HCT116 (cell line): ENCODE results near the gene PPM1H. TPM values are rescaled to one million over a fixed set of nuclear protein-coding genes. Genes with fewer than 3 reads are reported as not detected.

Experiments used
- ATAC-seq: fragments of 200-7000 bp; cut with Tn5 transposase; 2 replicates; pipeline ENCODE4 v1.9.1; 2020; ENCODE audit warnings: mild to moderate bottlenecking, moderate library complexity
- BruUV-seq: library from RNA; stranded (reverse); fragments of 400-500 nt; replicated peaks from 2 replicates; lab custom pipeline; 2021; lab: Mats Ljungman, UMichigan
- CTCF ChIA-PET: fragments of 300-600 bp; sonication (Branson Sonifier 250); formaldehyde crosslinking; loops from one replicate; lab custom pipeline; 2021; ENCODE audit warnings: antibody characterized with exemption; lab: Charles Lee
- POLR2A ChIA-PET: fragments of 300-600, 350-600 bp; sonication (Branson Sonifier 250); formaldehyde crosslinking; loops from one replicate; lab custom pipeline; 2021; ENCODE audit warnings: antibody characterized with exemption; lab: Charles Lee
- RAD21 ChIA-PET, 2 experiments: fragments of 300-600 bp; sonication (Branson Sonifier 250); formaldehyde crosslinking; loops; one replicate each; lab custom pipeline; 2023; ENCODE audit warnings: low total read pairs in 2 of 2; ENCODE audit not compliant: uncharacterized antibody in 2 of 2, unreplicated experiment in 2 of 2, low non-redundant PET in 1 of 2; lab: Charles Lee
- DNase-seq: peaks from one replicate; pipeline ENCODE4 v3.0.0-alpha.2; 2010; ENCODE audit warnings: low read depth, low spot score
- H2AFZ ChIP-seq: fragments of 200-600 bp; shearing (Covaris generic), sonication (generic); 2 replicates; pipeline ENCODE4 v1.6.1; 2017; ENCODE audit warnings: low read depth, mixed run types, mixed read lengths, antibody characterized with exemption, low read length; ENCODE audit not compliant: poor library complexity, severe bottlenecking
- H3K27ac ChIP-seq: 2 replicates; pipeline ENCODE4 v1.5.1; 2012; ENCODE audit warnings: low read depth, low read length
- H3K27me3 ChIP-seq: fragments of 200-600 bp; sonication (generic); 2 replicates; pipeline ENCODE4 v1.6.1; 2016; ENCODE audit warnings: mixed run types, low read length, mixed read lengths; ENCODE audit not compliant: insufficient read depth
- H3K36me3 ChIP-seq, 2 experiments: fragments of 200-500 bp in 1 of 2; fragments of 200-600 bp in 1 of 2; sonication (Bioruptor generic) in 1 of 2; sonication (generic) in 1 of 2; 2 replicates each; pipeline versions ENCODE4 v1.5.1 to v1.6.1; 2014 to 2016; ENCODE audit warnings: low read length in 2 of 2, inconsistent platforms in 1 of 2, mixed read lengths in 1 of 2, mixed run types in 1 of 2; ENCODE audit not compliant: insufficient read depth in 2 of 2, control insufficient read depth in 1 of 2
- H3K4me1 ChIP-seq, 2 experiments: fragments of 200-600 bp in 1 of 2; sonication (generic) in 1 of 2; 2 replicates each; pipeline versions ENCODE4 v1.5.1 to v1.6.1; 2012 to 2017; ENCODE audit warnings: low read length in 2 of 2, inconsistent platforms in 1 of 2, mild to moderate bottlenecking in 1 of 2, mixed read lengths in 1 of 2, mixed run types in 1 of 2, moderate library complexity in 1 of 2; ENCODE audit not compliant: insufficient read depth in 2 of 2, control insufficient read depth in 1 of 2
- H3K4me2 ChIP-seq: fragments of 200-600 bp; sonication (generic); 2 replicates; pipeline ENCODE4 v1.6.1; 2017; ENCODE audit warnings: mixed run types, low read length, mixed read lengths
- H3K4me3 ChIP-seq, 2 experiments: fragments of 200-600 bp in 1 of 2; sonication (generic) in 1 of 2; replicated peaks in 1 of 2; 2 replicates each; pipeline ENCODE4 v1.5.1; 2011 to 2016; ENCODE audit warnings: low read length in 2 of 2, control low read depth in 1 of 2, low read depth in 1 of 2, mild to moderate bottlenecking in 1 of 2, mixed read lengths in 1 of 2, mixed run types in 1 of 2
- H3K79me2 ChIP-seq: fragments of 200-600 bp; sonication (generic); 2 replicates; pipeline ENCODE4 v1.6.1; 2017; ENCODE audit warnings: mild to moderate bottlenecking, mixed run types, low read length, moderate library complexity, mixed read lengths; ENCODE audit not compliant: insufficient read depth
- H3K9ac ChIP-seq: fragments of 200-600 bp; sonication (generic); 2 replicates; pipeline ENCODE4 v1.6.1; 2016; ENCODE audit warnings: low read length, mixed read lengths
- H3K9me2 ChIP-seq: fragments of 200-600 bp; sonication (generic), shearing (Covaris generic); 2 replicates; pipeline ENCODE4 v1.6.1; 2017; ENCODE audit warnings: mixed run types, mild to moderate bottlenecking, moderate library complexity; ENCODE audit not compliant: insufficient read depth
- H3K9me3 ChIP-seq, 2 experiments: fragments of 200-500 bp in 1 of 2; fragments of 200-600 bp in 1 of 2; sonication (Bioruptor generic) in 1 of 2; sonication (generic) in 1 of 2; 2 replicates each; pipeline ENCODE4 v1.6.1; 2014 to 2017; ENCODE audit warnings: low read length in 2 of 2, mixed read lengths in 2 of 2, inconsistent platforms in 1 of 2, low read depth in 1 of 2, mild to moderate bottlenecking in 1 of 2, mixed run types in 1 of 2, moderate library complexity in 1 of 2; ENCODE audit not compliant: control insufficient read depth in 1 of 2, insufficient read depth in 1 of 2
- H4K20me1 ChIP-seq: fragments of 200-600 bp; sonication (generic), shearing (Covaris generic); 2 replicates; pipeline ENCODE4 v1.6.1; 2017; ENCODE audit warnings: mixed run types, mild to moderate bottlenecking, moderate library complexity; ENCODE audit not compliant: insufficient read depth
- CEBPB ChIP-seq: IDR thresholded peaks from 2 replicates; pipeline ENCODE4 v1.6.1; 2012; ENCODE audit warnings: low read depth
- EZH2 ChIP-seq: fragments of 200-600 bp; sonication (generic); IDR thresholded peaks from 2 replicates; pipeline ENCODE4 v1.6.1; 2017; ENCODE audit warnings: antibody characterized with exemption, mixed run types
- RAD21 ChIP-seq: IDR thresholded peaks from 2 replicates; pipeline ENCODE4 v1.6.1; 2012; ENCODE audit warnings: low read depth, mild to moderate bottlenecking
- SIN3A ChIP-seq: IDR thresholded peaks from 2 replicates; pipeline ENCODE4 v1.6.1; 2012; ENCODE audit warnings: low read depth
- SP1 ChIP-seq: IDR thresholded peaks from 2 replicates; pipeline ENCODE4 v1.6.1; 2012; ENCODE audit warnings: low read depth
- SRF ChIP-seq: IDR thresholded peaks from 2 replicates; pipeline ENCODE4 v1.6.1; 2012; ENCODE audit warnings: low read depth
- intact Hi-C: fragments of 100-400 bp; cut with micrococcal nuclease; formaldehyde crosslinking; loops from 2 replicates; pipeline ENCODE4 v1.10.0; 2022
- total RNA-seq: library from RNA; stranded (reverse); gene quantifications from one replicate; pipeline ENCODE4 v1.2.1, GENCODE V29; 2021; ENCODE audit not compliant: unreplicated experiment

PPM1H gene
- total RNA-seq, 1 experiment from 2014 or later: 8.0 TPM

GRCh38 chr12:62776997-62777396 is 158.0 kb downstream of the PPM1H start:
- ChIA-PET POLR2A (no interaction called here), CTCF (no interaction called here), RAD21 (no interaction called here)
- BruUV-seq: no TSS peak
- H3K36me3 ChIP-seq: no peaks in the 10 kb centered on the region
- no peaks in the 10 kb centered on the region for H4K20me1 ChIP-seq
- no peak overlapping the region for H3K9ac ChIP-seq
- H3K4me3 ChIP-seq: no peak overlapping the region
- DNase-seq: no peak
- intact Hi-C loops: no loop called here
- H3K4me1 ChIP-seq: peaks cover 0 to 9% of the 10 kb centered on the region in 2 experiments; a peak in 2 of 4 replicates
- no peak overlapping the region for H2AFZ ChIP-seq
- H3K27me3 ChIP-seq: no peaks in the 10 kb centered on the region
- no peaks in the 10 kb centered on the region for H3K9me2 ChIP-seq
- no peak for ATAC-seq
- H3K9me3 ChIP-seq: no peaks in the 10 kb centered on the region
- TF ChIP-seq SRF (no peak), RAD21 (no peak), SIN3A (no peak), SP1 (no peak)
- H3K4me2 ChIP-seq: no peak overlapping the region
- H3K79me2 ChIP-seq: no peaks in the 10 kb centered on the region
- H3K27ac ChIP-seq: no peak overlapping the region

GRCh38 chr12:62776575-62776974 is 158.4 kb downstream of the PPM1H start:
- Histone ChIP-seq H3K79me2 (no peaks in the 10 kb centered on the region), H3K36me3 (no peaks in the 10 kb centered on the region), H3K4me3 (no peak overlapping the region), H3K9ac (no peak overlapping the region), H3K4me1 (peaks cover 0 to 9% of the 10 kb centered on the region in 2 experiments; a peak in 2 of 4 replicates), H3K27ac (no peak overlapping the region), H3K27me3 (no peaks in the 10 kb centered on the region), H3K4me2 (no peak overlapping the region), H3K9me3 (no peaks in the 10 kb centered on the region), H3K9me2 (no peaks in the 10 kb centered on the region), H2AFZ (no peak overlapping the region), H4K20me1 (no peaks in the 10 kb centered on the region)
- intact Hi-C loops: no loop called here
- ATAC-seq (no peak), DNase-seq (no peak)
- TF ChIP-seq EZH2 (no peak), CEBPB (no peak), SP1 (no peak)
- POLR2A ChIA-PET: no interaction called here
- CTCF ChIA-PET: no interaction called here
- no TSS peak for BruUV-seq
- RAD21 ChIA-PET: no interaction called here
